B cell (primary cell): ENCODE data around the gene PROSER1. TPM values are rescaled to one million over a fixed set of nuclear protein-coding genes. Genes with fewer than 3 reads are reported as not detected.

ENCODE experiments used
- ATAC-seq: fragments of 200-7000 bp; cut with Tn5 transposase; one replicate; pipeline ENCODE4 v1.10.0; 2021; ENCODE audit warnings: low read depth, mild to moderate bottlenecking, moderate number of reproducible peaks, moderate library complexity
- CTCF ChIA-PET: fragments of 350-600 bp; sonication (Branson Sonifier 250); formaldehyde crosslinking; loops from one replicate; lab custom pipeline; 2021; ENCODE audit warnings: antibody characterized with exemption, inconsistent platforms; lab: Charles Lee
- POLR2A ChIA-PET: fragments of 350-600 bp; sonication (Branson Sonifier 250); formaldehyde crosslinking; loops from one replicate; lab custom pipeline; 2021; ENCODE audit warnings: antibody characterized with exemption; lab: Charles Lee
- DNase-seq: peaks from one replicate; pipeline ENCODE4 v3.0.0; 2013
- H2AFZ ChIP-seq: 2 replicates; pipeline ENCODE4 v1.6.1; 2012; ENCODE audit warnings: mild to moderate bottlenecking, low read depth, low read length; ENCODE audit not compliant: insufficient read depth, poor library complexity, severe bottlenecking
- H3K27ac ChIP-seq, 2 donors: 1 replicate in 1 of 2; 2 replicates in 1 of 2; pipeline ENCODE4 v1.5.1; 2012 to 2013; ENCODE audit warnings: low read length in 2 of 2, mild to moderate bottlenecking in 2 of 2, moderate library complexity in 1 of 2
- H3K27me3 ChIP-seq, 4 experiments: fragments of 200-600 bp in 1 of 4; sonication (generic) in 1 of 4; replicated peaks in 1 of 4; 1 replicate in 2 of 4; 2 replicates in 2 of 4; pipeline versions ENCODE4 v1.6.1 to v1.7.0; 2013 to 2016; ENCODE audit warnings: low read length in 3 of 4, mild to moderate bottlenecking in 2 of 4, mixed read lengths in 1 of 4, moderate library complexity in 1 of 4; ENCODE audit not compliant: insufficient read depth in 4 of 4, control insufficient read depth in 3 of 4; ENCODE audit errors: control extremely low read depth in 1 of 4
- H3K36me3 ChIP-seq, 2 experiments: replicated peaks in 1 of 2; 1 replicate in 1 of 2; 2 replicates in 1 of 2; pipeline versions ENCODE4 v1.6.1 to v1.7.1; 2013; ENCODE audit warnings: low read length in 1 of 2; ENCODE audit not compliant: insufficient read depth in 2 of 2, control insufficient read depth in 1 of 2; ENCODE audit errors: control extremely low read depth in 1 of 2, extremely low read depth in 1 of 2
- H3K4me1 ChIP-seq, 2 donors: fragments of 200-600 bp in 1 of 2; sonication (generic) in 1 of 2; 1 replicate in 1 of 2; 2 replicates in 1 of 2; pipeline versions ENCODE4 v1.5.1 to v1.6.1; 2013 to 2017; ENCODE audit warnings: low read length in 2 of 2; ENCODE audit not compliant: control insufficient read depth in 2 of 2, insufficient read depth in 2 of 2
- H3K4me2 ChIP-seq: replicated peaks from 2 replicates; pipeline ENCODE3; 2012; ENCODE audit warnings: mild to moderate bottlenecking, low read depth, low read length; ENCODE audit not compliant: poor library complexity, severe bottlenecking
- H3K4me3 ChIP-seq, 5 experiments: fragments of 200-600 bp in 1 of 5; sonication (generic) in 1 of 5; 1 replicate in 3 of 5; 2 replicates in 2 of 5; pipeline versions ENCODE4 v1.5.1 to v1.7.0; 2011 to 2016; ENCODE audit warnings: low read length in 4 of 5, mild to moderate bottlenecking in 4 of 5, low read depth in 2 of 5, control low read depth in 1 of 5, moderate library complexity in 1 of 5; ENCODE audit not compliant: insufficient read depth in 1 of 5; ENCODE audit errors: control extremely low read depth in 1 of 5, extremely low read depth in 1 of 5
- H3K79me2 ChIP-seq: fragments of 200-600 bp; sonication (generic); one replicate; pipeline ENCODE4 v1.6.0; 2016; ENCODE audit warnings: low read length; ENCODE audit not compliant: control insufficient read depth, insufficient read depth
- H3K9ac ChIP-seq: fragments of 200-600 bp; sonication (generic); 2 replicates; pipeline ENCODE4 v1.6.1; 2017; ENCODE audit warnings: mild to moderate bottlenecking, low read length, moderate library complexity
- H3K9me3 ChIP-seq, 3 donors: one replicate each; pipeline versions ENCODE4 v1.6.1 to v1.7.1; 2013; ENCODE audit warnings: low read length in 2 of 3; ENCODE audit not compliant: control insufficient read depth in 2 of 3, insufficient read depth in 1 of 3; ENCODE audit errors: control extremely low read depth in 1 of 3
- H4K20me1 ChIP-seq: 2 replicates; pipeline ENCODE4 v1.6.0; 2012; ENCODE audit warnings: mild to moderate bottlenecking, low read length; ENCODE audit not compliant: insufficient read depth, control insufficient read depth, poor library complexity, severe bottlenecking
- H3K27ac Mint-ChIP-seq: one replicate; pipeline ENCODE4 v1.8.0; 2021; ENCODE audit warnings: mixed read lengths
- H3K27me3 Mint-ChIP-seq: one replicate; pipeline ENCODE4 v1.8.0; 2021; ENCODE audit warnings: mixed read lengths
- H3K4me1 Mint-ChIP-seq: one replicate; pipeline ENCODE4 v1.8.0; 2021; ENCODE audit warnings: mixed read lengths
- H3K4me3 Mint-ChIP-seq: one replicate; pipeline ENCODE4 v1.8.0; 2021; ENCODE audit warnings: mixed read lengths
- H3K9me3 Mint-ChIP-seq: one replicate; pipeline ENCODE4 v1.8.0; 2022; ENCODE audit warnings: mixed read lengths; ENCODE audit not compliant: insufficient read depth
- CTCF ChIP-seq: fragments of 200-600 bp; IDR thresholded peaks from one replicate; pipeline ENCODE4 v1.8.0; 2022; ENCODE audit warnings: antibody characterized with exemption, mild to moderate bottlenecking
- EZH2 ChIP-seq: IDR thresholded peaks from 2 replicates; pipeline ENCODE4 v1.6.1; 2012; ENCODE audit warnings: borderline replicate concordance, low read depth, mild to moderate bottlenecking, moderate library complexity, low read length; ENCODE audit not compliant: insufficient read depth, poor library complexity, severe bottlenecking
- WGBS: methylation state at CpG from one replicate; pipeline ENCODE4 v1.1.5; 2013; ENCODE audit warnings: missing lambda C conversion rate; ENCODE audit not compliant: insufficient coverage; 5-methylcytosine and 5-hydroxymethylcytosine counted together
- intact Hi-C: fragments of 100-400 bp; cut with micrococcal nuclease; formaldehyde crosslinking; loops from one replicate; pipeline ENCODE4 v1.10.0; 2022
- polyA plus RNA-seq: library from polyadenylated mRNA; depleted of rRNA; stranded (reverse); fragments of >200 nt; gene quantifications from 2 replicates; pipeline ENCODE4 v1.2.3, GENCODE V29; 2012
- total RNA-seq, 2 donors: library from RNA; stranded (reverse); fragments of 120-200 nt in 1 of 2; gene quantifications; 1 replicate in 1 of 2; 2 replicates in 1 of 2; pipeline versions ENCODE4 v1.2.3 to v1.2.4, GENCODE V29; 2013 to 2022

Gene PROSER1
- total and polyA plus RNA-seq, 2 donors (not counting 1 experiment from before 2014, with no cell fraction given), result 18.1 to 63.5 TPM

GRCh38 chr13:38967446-38967845 is 70.4 kb downstream of the PROSER1 start:
- no peak overlapping the region for H3K4me3 Mint-ChIP-seq
- no peaks in the 10 kb centered on the region for H3K9me3 Mint-ChIP-seq
- no peaks in the 10 kb centered on the region for H3K79me2 ChIP-seq
- H3K9ac ChIP-seq, result no peak overlapping the region
- ChIA-PET POLR2A (no interaction called here), CTCF (interaction anchor here (0.9 kb wide), 1 partner anchor 18 kb away, joined by 3 read pairs; no protein-coding TSS in a partner anchor)
- no peak for ATAC-seq
- no peak overlapping the region for H3K4me3 ChIP-seq
- intact Hi-C loops, result no loop called here
- no peak overlapping the region for H3K27ac Mint-ChIP-seq
- peaks cover 14% of the 10 kb centered on the region for H3K27me3 Mint-ChIP-seq
- H3K4me1 ChIP-seq, result no peaks in the 10 kb centered on the region
- H3K36me3 ChIP-seq, result no peaks in the 10 kb centered on the region
- H4K20me1 ChIP-seq, result no peaks in the 10 kb centered on the region
- H3K4me1 Mint-ChIP-seq, result no peaks in the 10 kb centered on the region
- TF ChIP-seq CTCF (no peak), EZH2 (no peak)
- H3K27ac ChIP-seq, result no peak overlapping the region
- H3K27me3 ChIP-seq, result no peaks in the 10 kb centered on the region
- DNase-seq, result no peak
- H2AFZ ChIP-seq, result no peak overlapping the region
- no peak overlapping the region for H3K4me2 ChIP-seq
- 89% methylated on average over 2 of the region's 2 CpGs for WGBS
- no peaks in the 10 kb centered on the region for H3K9me3 ChIP-seq

GRCh38 chr13:38965281-38965680 is 72.6 kb downstream of the PROSER1 start:
- Histone ChIP-seq H3K4me2 (no peak overlapping the region), H3K36me3 (no peaks in the 10 kb centered on the region), H3K4me3 (no peak overlapping the region), H3K79me2 (no peaks in the 10 kb centered on the region), H3K27ac (no peak overlapping the region), H3K9ac (no peak overlapping the region), H4K20me1 (no peaks in the 10 kb centered on the region), H3K4me1 (no peaks in the 10 kb centered on the region), H3K27me3 (no peaks in the 10 kb centered on the region), H3K9me3 (peaks cover 0 to 3% (median 0%) of the 10 kb centered on the region in 3 donors), H2AFZ (no peak overlapping the region)
- WGBS, result 100% methylated on average over 3 of the region's 4 CpGs
- CTCF ChIA-PET, result interaction anchor here (0.7 kb wide), 1 partner anchor 561 kb away, joined by 3 read pairs; no protein-coding TSS in a partner anchor
- H3K4me3 Mint-ChIP-seq, result no peak overlapping the region
- peaks cover 11% of the 10 kb centered on the region for H3K27me3 Mint-ChIP-seq
- TF ChIP-seq CTCF (no peak), EZH2 (no peak)
- DNase-seq, result no peak
- no peak overlapping the region for H3K27ac Mint-ChIP-seq
- no peaks in the 10 kb centered on the region for H3K9me3 Mint-ChIP-seq
- H3K4me1 Mint-ChIP-seq, result no peaks in the 10 kb centered on the region
- ATAC-seq, result no peak
- intact Hi-C loops, result no loop called here
- POLR2A ChIA-PET, result no interaction called here
